ENCODE data around the gene TLR6.

DNA sequence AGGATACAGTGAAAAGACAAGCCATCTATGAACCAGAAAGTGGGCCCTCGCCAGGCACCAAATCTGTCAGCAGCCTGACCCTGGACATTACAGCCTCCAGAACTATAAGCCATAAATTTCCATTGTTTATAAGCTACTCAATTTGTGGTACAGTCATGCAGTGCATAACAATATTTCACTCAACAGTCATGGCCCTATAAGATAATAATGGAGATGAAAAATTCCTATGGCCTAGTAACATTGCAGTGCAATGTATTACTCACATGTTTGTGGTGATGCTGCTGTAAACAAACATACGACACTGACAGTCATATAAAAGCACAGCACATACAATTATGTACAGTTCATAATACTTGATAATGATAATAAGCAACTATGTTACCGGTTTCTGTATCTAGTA is 34.9 kb downstream of the TLR6 start:
- TF ChIP-seq, protein P1, sequence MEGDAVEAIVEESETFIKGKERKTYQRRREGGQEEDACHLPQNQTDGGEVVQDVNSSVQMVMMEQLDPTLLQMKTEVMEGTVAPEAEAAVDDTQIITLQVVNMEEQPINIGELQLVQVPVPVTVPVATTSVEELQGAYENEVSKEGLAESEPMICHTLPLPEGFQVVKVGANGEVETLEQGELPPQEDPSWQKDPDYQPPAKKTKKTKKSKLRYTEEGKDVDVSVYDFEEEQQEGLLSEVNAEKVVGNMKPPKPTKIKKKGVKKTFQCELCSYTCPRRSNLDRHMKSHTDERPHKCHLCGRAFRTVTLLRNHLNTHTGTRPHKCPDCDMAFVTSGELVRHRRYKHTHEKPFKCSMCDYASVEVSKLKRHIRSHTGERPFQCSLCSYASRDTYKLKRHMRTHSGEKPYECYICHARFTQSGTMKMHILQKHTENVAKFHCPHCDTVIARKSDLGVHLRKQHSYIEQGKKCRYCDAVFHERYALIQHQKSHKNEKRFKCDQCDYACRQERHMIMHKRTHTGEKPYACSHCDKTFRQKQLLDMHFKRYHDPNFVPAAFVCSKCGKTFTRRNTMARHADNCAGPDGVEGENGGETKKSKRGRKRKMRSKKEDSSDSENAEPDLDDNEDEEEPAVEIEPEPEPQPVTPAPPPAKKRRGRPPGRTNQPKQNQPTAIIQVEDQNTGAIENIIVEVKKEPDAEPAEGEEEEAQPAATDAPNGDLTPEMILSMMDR (conservative IDR thresholded peaks at IDR 0.05; ENCODE audit: low read length), result no peak
- TF ChIP-seq EZH2phosphoT487 (IDR thresholded peaks at IDR 0.05; ENCODE audit: borderline replicate concordance), result no peak

All from Loucy (cell line).